Measurements from ENCODE around the gene STK24.

Gene STK24

DNA sequence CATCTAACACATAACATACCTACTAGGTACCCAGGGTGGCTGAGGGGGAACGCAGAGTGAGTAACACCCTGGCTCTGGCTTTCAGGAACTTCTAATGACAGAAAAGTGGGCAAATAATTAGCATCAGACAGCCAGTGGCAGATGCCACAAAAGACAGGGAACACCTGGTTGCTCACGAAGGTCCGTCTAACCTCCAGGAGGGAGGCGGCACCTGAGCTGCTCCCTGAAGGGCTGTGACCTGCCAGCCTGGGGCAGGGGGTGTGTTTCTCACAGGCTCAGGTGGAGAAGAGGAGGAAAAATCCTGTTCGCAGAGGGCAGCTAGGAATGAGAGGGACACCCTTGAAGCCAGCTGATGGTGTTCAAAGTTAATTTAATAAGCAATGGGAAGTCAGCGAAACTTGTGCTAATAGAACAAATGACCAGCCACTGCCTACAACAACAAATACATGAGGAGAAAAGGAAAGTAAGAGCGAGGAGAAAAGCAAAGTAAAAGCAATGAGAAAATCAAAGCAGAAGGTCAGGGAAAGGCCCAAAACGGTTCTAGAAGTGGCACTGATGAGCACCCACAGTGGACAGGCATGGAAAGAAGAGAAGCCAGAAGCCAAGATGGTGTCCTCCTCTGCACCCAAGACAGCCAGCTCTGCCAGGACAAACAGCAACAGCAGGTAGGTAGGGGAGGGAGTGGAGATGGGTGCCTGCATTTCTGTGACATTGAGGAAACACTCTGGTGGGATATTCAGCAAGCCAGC, 87.3 kb downstream of the STK24 start:
- H2BK5ac ChIP-seq (ENCODE audit: low read length), result no peak overlapping the region
- peaks cover 11% of the 10 kb centered on the region for H3K79me1 ChIP-seq (ENCODE audit: low read depth, low read length)
- H3K4me2 ChIP-seq (ENCODE audit: insufficient read depth, low read length, poor library complexity, severe bottlenecking), result no peak overlapping the region
- no peak overlapping the region for H3K4me3 ChIP-seq (ENCODE audit: low read length in 2 of 2)
- no peak overlapping the region for H4K91ac ChIP-seq (ENCODE audit: low read depth, low read length, poor library complexity)
- no peak overlapping the region for H3K27ac ChIP-seq (replicated peaks; ENCODE audit: low read length)
- H2AFZ ChIP-seq (ENCODE audit: low read length), result no peak overlapping the region
- no peak overlapping the region for H3K4ac ChIP-seq (ENCODE audit: low read length)
- H4K8ac ChIP-seq (ENCODE audit: low read depth, low read length), result no peak overlapping the region
- no peaks in the 10 kb centered on the region for H3K9me3 ChIP-seq (replicated peaks in 1 of 2; ENCODE audit: control insufficient read depth in 2 of 2, insufficient read depth in 1 of 2, low read depth in 1 of 2, low read length in 2 of 2)
- no peak overlapping the region for H3K18ac ChIP-seq (ENCODE audit: low read length)
- no peaks in the 10 kb centered on the region for H3K27me3 ChIP-seq (ENCODE audit: control insufficient read depth in 3 of 3, insufficient read depth in 3 of 3, low read depth in 1 of 3, low read length in 3 of 3)
- no peak overlapping the region for H2BK15ac ChIP-seq (ENCODE audit: low read length)
- no peak for DNase-seq (ENCODE audit: low spot score)
- peaks cover 18 to 38% of the 10 kb centered on the region in 2 donors for H3K4me1 ChIP-seq (ENCODE audit: control insufficient read depth in 2 of 2, insufficient read depth in 1 of 2, low read depth in 1 of 2, low read length in 2 of 2)
- H3K14ac ChIP-seq (ENCODE audit: low read length), result no peak overlapping the region
- no CpG with 5 or more reads among the region's 8 CpGs for WGBS, 2 donors (ENCODE audit: extremely low coverage in 2 of 2, insufficient read length in 2 of 2, insufficient replicate concordance in 1 of 2)
- no peak overlapping the region for H2BK120ac ChIP-seq (ENCODE audit: low read depth, low read length)
- H2BK12ac ChIP-seq (ENCODE audit: low read length), result no peak overlapping the region
- H3K23ac ChIP-seq (ENCODE audit: low read depth, low read length, poor library complexity), result no peak overlapping the region
- H2AK5ac ChIP-seq (ENCODE audit: low read depth, low read length), result no peak overlapping the region
- H3K36me3 ChIP-seq (replicated peaks in 1 of 2; ENCODE audit: control insufficient read depth in 2 of 2, insufficient read depth in 2 of 2, low read length in 2 of 2), result peaks cover 0 to 11% of the 10 kb centered on the region in 2 donors
- H3K9ac ChIP-seq (ENCODE audit: low read depth, low read length, poor library complexity), result no peak overlapping the region

DNA sequence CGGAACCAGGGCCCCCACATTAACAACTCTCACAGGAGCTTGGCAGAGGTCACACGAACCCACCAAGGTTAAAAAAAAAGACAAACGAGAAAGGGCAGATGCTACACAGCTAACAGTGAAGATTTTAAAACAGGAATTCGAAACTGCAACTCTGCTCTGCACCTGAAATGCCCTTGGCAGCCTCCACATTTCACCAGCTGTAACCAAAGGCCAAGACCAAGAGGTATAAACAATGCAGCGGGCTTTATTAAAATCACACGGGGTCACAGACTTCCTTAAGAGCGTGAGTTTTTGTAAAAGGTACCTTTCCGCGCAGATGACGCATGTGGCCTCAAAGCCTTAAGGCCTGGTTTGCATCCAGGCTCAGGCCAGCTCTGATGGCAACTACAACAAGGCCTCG, 88.2 kb downstream of the STK24 start:
- H2AK5ac ChIP-seq (ENCODE audit: low read depth, low read length), result no peak overlapping the region
- no CpG with 5 or more reads among the region's 11 CpGs for WGBS, 2 donors (ENCODE audit: extremely low coverage in 2 of 2, insufficient read length in 2 of 2, insufficient replicate concordance in 1 of 2)
- H3K4me1 ChIP-seq (ENCODE audit: control insufficient read depth in 2 of 2, insufficient read depth in 1 of 2, low read depth in 1 of 2, low read length in 2 of 2), result peaks cover 22 to 46% of the 10 kb centered on the region in 2 donors

DNA sequence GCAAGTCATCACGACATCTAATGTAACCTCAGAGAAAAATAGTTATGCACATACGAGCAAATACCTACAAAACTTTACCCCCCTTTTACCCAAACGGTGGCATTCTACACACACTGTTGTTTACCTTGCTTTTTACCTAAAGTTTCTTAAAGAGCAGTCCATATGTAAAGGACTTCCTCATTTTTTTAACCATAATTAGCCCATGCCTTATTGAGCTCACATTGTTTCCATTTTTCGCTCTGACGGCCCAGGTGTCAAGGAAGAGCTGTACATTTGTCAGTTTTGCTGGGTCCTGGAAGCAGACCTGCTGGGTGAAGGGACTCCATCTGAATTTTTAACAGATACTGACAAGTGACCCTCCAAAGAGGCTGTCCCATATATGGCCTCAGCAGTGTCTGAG, 89.4 kb downstream of the STK24 start:
- Histone ChIP-seq H3K23ac (ENCODE audit: low read depth, low read length, poor library complexity) (no peak overlapping the region), H3K4me1 (ENCODE audit: control insufficient read depth in 2 of 2, insufficient read depth in 1 of 2, low read depth in 1 of 2, low read length in 2 of 2) (peaks cover 20 to 52% of the 10 kb centered on the region in 2 donors), H3K79me1 (ENCODE audit: low read depth, low read length) (peaks cover 11% of the 10 kb centered on the region), H2AK5ac (ENCODE audit: low read depth, low read length) (no peak overlapping the region), H3K27me3 (ENCODE audit: control insufficient read depth in 3 of 3, insufficient read depth in 3 of 3, low read depth in 1 of 3, low read length in 3 of 3) (no peaks in the 10 kb centered on the region), H4K8ac (ENCODE audit: low read depth, low read length) (no peak overlapping the region), H2BK120ac (ENCODE audit: low read depth, low read length) (no peak overlapping the region), H3K4me3 (ENCODE audit: low read length in 2 of 2) (no peak overlapping the region), H2BK12ac (ENCODE audit: low read length) (no peak overlapping the region), H3K9me3 (replicated peaks in 1 of 2; ENCODE audit: control insufficient read depth in 2 of 2, insufficient read depth in 1 of 2, low read depth in 1 of 2, low read length in 2 of 2) (no peaks in the 10 kb centered on the region), H2AFZ (ENCODE audit: low read length) (no peak overlapping the region), H4K91ac (ENCODE audit: low read depth, low read length, poor library complexity) (no peak overlapping the region), H3K18ac (ENCODE audit: low read length) (no peak overlapping the region), H3K27ac (replicated peaks; ENCODE audit: low read length) (no peak overlapping the region), H3K4ac (ENCODE audit: low read length) (no peak overlapping the region), H3K4me2 (ENCODE audit: insufficient read depth, low read length, poor library complexity, severe bottlenecking) (no peak overlapping the region), H2BK5ac (ENCODE audit: low read length) (no peak overlapping the region), H2BK15ac (ENCODE audit: low read length) (no peak overlapping the region), H3K36me3 (replicated peaks in 1 of 2; ENCODE audit: control insufficient read depth in 2 of 2, insufficient read depth in 2 of 2, low read length in 2 of 2) (peaks cover 0 to 11% of the 10 kb centered on the region in 2 donors), H3K14ac (ENCODE audit: low read length) (no peak overlapping the region), H3K9ac (ENCODE audit: low read depth, low read length, poor library complexity) (no peak overlapping the region)
- no peak for DNase-seq (ENCODE audit: low spot score)
- no CpG with 5 or more reads among the region's 5 CpGs for WGBS, 2 donors (ENCODE audit: extremely low coverage in 2 of 2, insufficient read length in 2 of 2, insufficient replicate concordance in 1 of 2)

More for the DNA sequence above, 88.2 kb downstream of the STK24 start:
- Histone ChIP-seq H4K91ac (ENCODE audit: low read depth, low read length, poor library complexity) (no peak overlapping the region), H3K4me3 (ENCODE audit: low read length in 2 of 2) (no peak overlapping the region), H3K9ac (ENCODE audit: low read depth, low read length, poor library complexity) (no peak overlapping the region), H3K23ac (ENCODE audit: low read depth, low read length, poor library complexity) (no peak overlapping the region), H2BK15ac (ENCODE audit: low read length) (no peak overlapping the region), H3K14ac (ENCODE audit: low read length) (no peak overlapping the region), H2BK5ac (ENCODE audit: low read length) (no peak overlapping the region), H2BK120ac (ENCODE audit: low read depth, low read length) (no peak overlapping the region), H3K79me1 (ENCODE audit: low read depth, low read length) (peaks cover 11% of the 10 kb centered on the region), H2AFZ (ENCODE audit: low read length) (no peak overlapping the region), H3K18ac (ENCODE audit: low read length) (no peak overlapping the region), H3K27me3 (ENCODE audit: control insufficient read depth in 3 of 3, insufficient read depth in 3 of 3, low read depth in 1 of 3, low read length in 3 of 3) (no peaks in the 10 kb centered on the region), H3K27ac (replicated peaks; ENCODE audit: low read length) (no peak overlapping the region), H3K4me2 (ENCODE audit: insufficient read depth, low read length, poor library complexity, severe bottlenecking) (no peak overlapping the region), H3K36me3 (replicated peaks in 1 of 2; ENCODE audit: control insufficient read depth in 2 of 2, insufficient read depth in 2 of 2, low read length in 2 of 2) (peaks cover 0 to 11% of the 10 kb centered on the region in 2 donors), H4K8ac (ENCODE audit: low read depth, low read length) (no peak overlapping the region), H3K4ac (ENCODE audit: low read length) (no peak overlapping the region), H2BK12ac (ENCODE audit: low read length) (no peak overlapping the region), H3K9me3 (replicated peaks in 1 of 2; ENCODE audit: control insufficient read depth in 2 of 2, insufficient read depth in 1 of 2, low read depth in 1 of 2, low read length in 2 of 2) (no peaks in the 10 kb centered on the region)
- no peak for DNase-seq (ENCODE audit: low spot score)

DNA sequence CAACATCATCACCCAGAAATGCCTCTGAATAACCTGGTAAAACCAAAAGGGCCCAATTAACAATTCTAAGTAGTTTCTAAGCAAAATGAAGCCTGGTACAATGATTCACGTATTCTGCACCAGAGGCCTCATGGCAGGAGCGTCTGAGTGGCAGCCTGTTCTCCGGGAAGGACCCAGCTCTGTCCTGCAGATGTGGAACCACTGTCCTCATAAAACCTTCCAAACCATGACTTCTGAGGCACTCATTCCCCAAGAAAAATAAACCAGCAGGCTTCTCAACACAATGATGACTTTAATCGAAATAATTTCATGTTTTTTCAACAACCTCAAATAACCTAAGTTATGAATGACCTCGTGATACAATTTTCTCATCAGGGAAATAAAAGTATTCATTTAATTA, 89.9 kb downstream of the STK24 start:
- H3K4me3 ChIP-seq (ENCODE audit: low read length in 2 of 2), result no peak overlapping the region
- H2AFZ ChIP-seq (ENCODE audit: low read length), result no peak overlapping the region
- no peak overlapping the region for H3K27ac ChIP-seq (replicated peaks; ENCODE audit: low read length)
- H2BK5ac ChIP-seq (ENCODE audit: low read length), result no peak overlapping the region
- H3K36me3 ChIP-seq (replicated peaks in 1 of 2; ENCODE audit: control insufficient read depth in 2 of 2, insufficient read depth in 2 of 2, low read length in 2 of 2), result peaks cover 0 to 14% of the 10 kb centered on the region in 2 donors
- no peaks in the 10 kb centered on the region for H3K9me3 ChIP-seq (replicated peaks in 1 of 2; ENCODE audit: control insufficient read depth in 2 of 2, insufficient read depth in 1 of 2, low read depth in 1 of 2, low read length in 2 of 2)
- DNase-seq (ENCODE audit: low spot score), result no peak
- no peaks in the 10 kb centered on the region for H3K27me3 ChIP-seq (ENCODE audit: control insufficient read depth in 3 of 3, insufficient read depth in 3 of 3, low read depth in 1 of 3, low read length in 3 of 3)
- H3K4me1 ChIP-seq (ENCODE audit: control insufficient read depth in 2 of 2, insufficient read depth in 1 of 2, low read depth in 1 of 2, low read length in 2 of 2), result peaks cover 19 to 52% of the 10 kb centered on the region in 2 donors
- H3K4me2 ChIP-seq (ENCODE audit: insufficient read depth, low read length, poor library complexity, severe bottlenecking), result no peak overlapping the region
- no peak overlapping the region for H2AK5ac ChIP-seq (ENCODE audit: low read depth, low read length)
- no peak overlapping the region for H4K91ac ChIP-seq (ENCODE audit: low read depth, low read length, poor library complexity)
- H2BK12ac ChIP-seq (ENCODE audit: low read length), result no peak overlapping the region
- H3K4ac ChIP-seq (ENCODE audit: low read length), result no peak overlapping the region
- peaks cover 11% of the 10 kb centered on the region for H3K79me1 ChIP-seq (ENCODE audit: low read depth, low read length)
- H2BK120ac ChIP-seq (ENCODE audit: low read depth, low read length), result no peak overlapping the region
- H2BK15ac ChIP-seq (ENCODE audit: low read length), result no peak overlapping the region
- H3K9ac ChIP-seq (ENCODE audit: low read depth, low read length, poor library complexity), result no peak overlapping the region
- no peak overlapping the region for H3K18ac ChIP-seq (ENCODE audit: low read length)
- H4K8ac ChIP-seq (ENCODE audit: low read depth, low read length), result no peak overlapping the region
- no peak overlapping the region for H3K14ac ChIP-seq (ENCODE audit: low read length)
- WGBS, 2 donors (ENCODE audit: extremely low coverage in 2 of 2, insufficient read length in 2 of 2, insufficient replicate concordance in 1 of 2), result no CpG with 5 or more reads among the region's 5 CpGs
- H3K23ac ChIP-seq (ENCODE audit: low read depth, low read length, poor library complexity), result no peak overlapping the region

Measured in neuronal stem cell (in vitro differentiated cells).